Activated CD4-positive, CD25-positive, alpha-beta regulatory T cell treated with anti-CD3 and anti-CD28 coated beads, Interleukin-2, amount 50 U/mL, for 16 hours (primary cell): ENCODE measurements around the gene DEPDC5.
"Not testable (repeated sequence)": the region's sequence is repeated elsewhere in the genome, so short reads cannot be mapped to it uniquely, and the experiment has no call there.

Source experiments
- DNase-seq: peaks from one replicate; pipeline ENCODE4 v3.0.0-alpha.2; 2020; ENCODE audit warnings: low read depth, low spot score

The DEPDC5 gene

DNA sequence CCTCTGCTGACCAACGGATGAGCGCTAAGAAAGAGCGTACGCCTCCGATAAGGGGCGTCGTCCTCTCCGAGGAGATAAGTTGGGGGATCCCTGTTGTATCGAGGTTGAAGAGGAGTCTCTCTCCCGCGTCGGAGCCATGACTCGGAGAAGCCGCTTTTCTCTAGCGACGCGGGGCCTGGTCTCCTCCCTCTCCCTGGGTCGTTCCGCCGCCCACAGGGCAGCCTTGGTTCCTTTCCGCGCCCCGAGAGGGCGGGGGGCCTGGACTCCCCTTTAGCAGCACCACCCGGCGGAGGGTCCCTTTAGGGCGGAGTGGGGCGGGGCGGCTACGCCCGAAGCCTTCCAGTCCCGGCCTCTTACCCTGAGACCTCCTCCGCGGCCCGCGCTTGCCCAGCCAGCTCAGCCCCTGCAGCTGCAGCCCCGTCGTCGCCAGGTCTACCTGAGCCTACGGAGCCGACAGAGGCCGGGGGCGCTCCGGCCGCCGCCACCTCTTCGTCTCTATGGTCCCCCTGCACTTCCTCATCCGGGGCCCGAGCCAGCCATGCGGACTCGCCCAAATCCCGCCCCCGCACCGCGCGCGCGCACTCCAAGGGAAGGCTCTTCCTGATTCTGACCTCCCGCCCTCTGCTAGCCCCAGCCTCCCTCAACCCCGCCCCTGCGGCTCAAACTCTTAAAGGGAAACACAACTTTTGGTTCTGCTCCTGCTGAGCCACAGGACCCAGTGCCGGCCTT, 4.0 kb upstream of the DEPDC5 start, which contains the start of gene PRR14L:
Gene PRR14L, minus strand, starts transcription at position 497 of the 729 bp plus-strand sequence. CDS start 11,272 bp downstream, outside the sequence.
- peak; percentile 98 for DNase-seq

GRCh38 chr22:31750365-31751284, 3.2 kb upstream of the DEPDC5 start:
- DNase-seq = no peak

GRCh38 chr22:31752096-31752847, 1.5 kb upstream of the DEPDC5 start:
- DNase-seq = no peak

- no peak for DNase-seq
Measured at GRCh38 chr22:31753005-31753633, 700 bp upstream of the DEPDC5 start.

- DNase-seq = no peak
Measured at GRCh38 chr22:31754813-31755212, 994 bp downstream of the DEPDC5 start.

- DNase-seq = no peak
Measured at GRCh38 chr22:31757265-31757664, 3.4 kb downstream of the DEPDC5 start.

DNA sequence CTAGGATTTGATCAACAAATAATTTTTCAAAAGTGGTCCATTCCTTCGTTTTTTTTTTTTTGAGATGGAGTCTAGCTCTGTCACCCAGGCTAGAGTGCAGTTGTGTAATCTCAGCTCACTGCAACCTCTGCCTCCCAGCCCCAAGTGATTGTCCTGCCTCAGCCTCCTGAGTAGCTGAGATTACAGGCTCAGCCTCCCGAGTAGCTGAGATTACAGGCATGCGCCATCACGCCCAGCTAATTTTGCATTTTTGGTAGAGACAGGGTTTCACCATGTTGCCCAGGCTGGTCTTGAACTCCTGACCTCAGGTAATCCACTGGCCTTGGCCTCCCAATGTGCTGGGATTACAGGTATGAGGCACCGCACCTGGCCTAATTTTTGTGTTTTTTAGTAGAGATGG, 5.0 kb downstream of the DEPDC5 start:
- not testable (repeated sequence) for DNase-seq

GRCh38 chr22:31764785-31765184, 11.0 kb downstream of the DEPDC5 start:
- DNase-seq = no peak

GRCh38 chr22:31768422-31769059, 14.7 kb downstream of the DEPDC5 start:
- DNase-seq = no peak

DNA sequence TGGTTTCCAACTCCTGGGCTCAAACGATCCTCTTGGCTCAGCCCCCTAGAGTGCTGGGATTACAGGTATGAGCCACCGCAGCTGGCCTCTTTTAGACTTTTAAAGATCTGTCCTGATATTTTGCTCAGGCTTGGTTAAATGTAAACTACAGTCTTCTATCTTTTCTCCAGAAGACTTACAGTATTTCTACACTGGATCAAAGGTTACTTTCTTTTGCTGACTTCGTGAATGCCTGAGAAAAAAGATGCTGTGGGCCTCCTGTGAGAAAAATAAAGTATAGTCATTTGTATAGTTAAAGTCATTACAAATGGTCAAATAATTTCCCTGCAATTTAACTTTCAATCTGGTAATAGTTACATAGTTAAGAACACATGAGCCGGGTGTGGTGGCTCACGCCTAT, 19.6 kb downstream of the DEPDC5 start:
- DNase-seq = no peak

DNA sequence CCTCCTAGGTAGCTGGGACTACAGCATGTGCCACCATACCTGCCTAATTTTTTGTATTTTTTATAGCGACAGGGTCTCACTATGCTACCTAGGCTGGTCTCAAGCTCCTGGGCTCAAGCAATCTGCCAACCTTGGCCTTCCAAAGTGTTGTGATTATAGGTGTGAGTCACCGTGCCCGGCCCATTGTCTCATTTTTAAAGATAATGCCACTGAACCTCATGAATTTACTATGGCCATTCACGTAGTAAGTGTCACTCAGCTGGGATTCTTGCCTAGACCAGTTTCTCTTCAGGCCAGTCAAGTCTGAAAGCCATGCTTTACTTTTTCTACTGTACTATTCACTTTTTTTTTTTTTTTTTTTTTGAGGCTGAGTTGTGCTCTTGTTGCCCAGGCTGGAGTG, 22.4 kb downstream of the DEPDC5 start:
- DNase-seq = no peak

- DNase-seq = no peak
Measured at GRCh38 chr22:31789803-31790202, 36.0 kb downstream of the DEPDC5 start.

- DNase-seq = no peak
Measured at GRCh38 chr22:31790240-31790639, 36.4 kb downstream of the DEPDC5 start.

GRCh38 chr22:31799358-31799757, 45.5 kb downstream of the DEPDC5 start:
- not testable (repeated sequence) for DNase-seq

GRCh38 chr22:31800065-31800464, 46.2 kb downstream of the DEPDC5 start:
- no peak for DNase-seq

DNA sequence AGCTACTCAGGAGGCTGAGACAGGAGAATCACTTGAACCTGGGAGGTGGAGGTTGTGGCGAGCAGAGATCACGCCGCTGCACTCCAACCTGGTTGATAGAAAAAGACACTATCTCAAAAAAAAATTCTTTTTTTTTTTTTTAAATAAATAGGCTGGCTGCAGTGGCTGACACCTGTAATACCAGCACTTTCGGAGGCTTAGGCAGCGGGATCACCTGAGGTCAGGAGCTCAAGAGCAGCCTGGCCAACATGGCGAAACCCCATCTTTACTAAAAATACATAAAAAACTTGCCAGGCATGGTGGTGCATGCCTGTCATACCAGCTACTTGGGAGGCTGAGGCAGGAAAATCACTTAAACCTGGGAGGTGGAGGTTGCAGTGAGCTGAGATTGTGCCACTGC, 47.0 kb downstream of the DEPDC5 start:
- DNase-seq = not testable (repeated sequence)

DNA sequence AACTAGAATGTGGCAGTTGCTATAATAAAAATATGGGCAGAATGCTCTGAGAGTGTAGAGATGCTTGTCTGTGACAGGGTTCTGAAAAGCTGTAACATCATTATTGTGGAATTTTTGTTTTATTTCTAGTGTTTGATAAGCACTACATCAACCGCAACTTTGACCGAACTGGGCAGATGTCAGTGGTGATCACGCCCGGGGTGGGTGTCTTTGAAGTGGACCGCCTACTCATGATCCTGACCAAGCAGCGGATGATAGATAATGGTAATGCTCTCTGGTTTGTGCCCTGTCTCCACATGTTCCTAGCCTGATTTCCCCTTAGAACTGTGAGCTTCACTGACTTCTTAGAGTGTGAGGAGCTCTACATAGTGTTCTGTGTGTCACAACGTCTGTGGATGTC, 48.8 kb downstream of the DEPDC5 start:
- no peak for DNase-seq

DNA sequence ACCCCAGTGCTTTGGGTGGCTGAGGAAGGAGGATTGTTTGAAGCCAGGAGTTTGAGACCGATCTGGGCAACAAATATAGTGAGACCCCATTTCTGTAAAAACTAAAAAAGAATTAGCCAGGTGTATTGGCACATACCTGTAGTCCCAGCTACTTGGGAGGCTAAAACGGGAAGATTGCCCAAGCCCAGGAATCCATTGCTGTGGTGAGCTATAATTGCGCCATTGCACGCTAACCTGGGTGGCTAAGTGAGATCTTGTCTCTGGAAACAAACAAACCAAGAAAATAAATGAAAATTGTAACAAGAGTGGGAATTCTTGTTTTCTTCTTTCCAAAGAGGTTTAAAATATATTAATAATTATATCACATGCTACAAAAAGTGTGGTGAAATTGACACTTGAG, 52.9 kb downstream of the DEPDC5 start:
- no peak for DNase-seq

GRCh38 chr22:31812977-31813605, 59.3 kb downstream of the DEPDC5 start:
- DNase-seq = no peak

GRCh38 chr22:31813898-31814297, 60.1 kb downstream of the DEPDC5 start:
- not testable (repeated sequence) for DNase-seq
